HG02642 (cell line): Measurements from ENCODE around the gene MDC1.
"Not testable (repeated sequence)": the region's sequence is repeated elsewhere in the genome, so short reads cannot be mapped to it uniquely, and the experiment has no call there.

Experiments
- ATAC-seq: cut with Tn5 transposase; IDR thresholded peaks from one replicate; pipeline ENCODE4 v1.9.1; 2021; ENCODE audit warnings: mild to moderate bottlenecking; ENCODE audit not compliant: unreplicated experiment, poor library complexity

The MDC1 gene

DNA sequence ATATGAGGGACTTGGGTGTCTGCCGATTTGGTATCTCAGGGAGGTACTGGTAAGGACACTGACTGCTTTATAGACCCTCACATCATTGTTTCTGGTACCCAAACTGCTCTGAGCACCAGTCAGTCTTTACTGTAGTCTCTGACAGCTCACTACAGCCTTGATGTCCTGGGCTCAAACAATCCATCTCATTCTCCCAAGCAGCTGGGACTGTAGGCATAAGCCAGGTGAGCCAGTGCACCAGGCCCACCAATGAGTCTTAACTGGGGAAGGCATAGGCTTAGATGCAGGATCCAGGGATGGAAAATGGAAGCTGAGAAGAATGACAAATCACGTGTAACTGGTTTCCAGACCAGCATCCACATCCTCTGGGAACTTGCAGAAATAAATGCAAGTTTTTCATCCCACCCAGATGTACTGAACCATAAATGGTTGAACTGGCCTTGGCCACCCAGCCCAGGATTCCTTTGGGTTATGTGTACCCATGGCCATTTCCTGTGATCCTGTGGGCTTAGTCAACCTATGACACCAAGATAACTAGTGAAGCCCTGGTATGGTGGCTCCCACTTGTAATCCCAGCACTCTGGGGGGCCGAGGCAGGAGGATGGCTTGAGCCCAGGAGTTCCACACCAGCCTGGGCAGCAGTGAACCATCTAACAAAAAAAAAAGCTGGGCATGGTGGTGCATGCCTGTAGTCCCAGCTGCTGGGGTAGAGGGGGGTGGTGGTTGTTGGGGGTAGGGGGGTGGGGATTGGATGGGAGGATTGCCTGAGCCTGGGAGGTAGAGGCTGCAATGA is 8.8 kb upstream of the MDC1 start:
- ATAC-seq, result no peak

- ATAC-seq, result no peak
These were observed 8.0 kb upstream of the MDC1 start for GRCh38 chr6:30724906-30725667.

DNA sequence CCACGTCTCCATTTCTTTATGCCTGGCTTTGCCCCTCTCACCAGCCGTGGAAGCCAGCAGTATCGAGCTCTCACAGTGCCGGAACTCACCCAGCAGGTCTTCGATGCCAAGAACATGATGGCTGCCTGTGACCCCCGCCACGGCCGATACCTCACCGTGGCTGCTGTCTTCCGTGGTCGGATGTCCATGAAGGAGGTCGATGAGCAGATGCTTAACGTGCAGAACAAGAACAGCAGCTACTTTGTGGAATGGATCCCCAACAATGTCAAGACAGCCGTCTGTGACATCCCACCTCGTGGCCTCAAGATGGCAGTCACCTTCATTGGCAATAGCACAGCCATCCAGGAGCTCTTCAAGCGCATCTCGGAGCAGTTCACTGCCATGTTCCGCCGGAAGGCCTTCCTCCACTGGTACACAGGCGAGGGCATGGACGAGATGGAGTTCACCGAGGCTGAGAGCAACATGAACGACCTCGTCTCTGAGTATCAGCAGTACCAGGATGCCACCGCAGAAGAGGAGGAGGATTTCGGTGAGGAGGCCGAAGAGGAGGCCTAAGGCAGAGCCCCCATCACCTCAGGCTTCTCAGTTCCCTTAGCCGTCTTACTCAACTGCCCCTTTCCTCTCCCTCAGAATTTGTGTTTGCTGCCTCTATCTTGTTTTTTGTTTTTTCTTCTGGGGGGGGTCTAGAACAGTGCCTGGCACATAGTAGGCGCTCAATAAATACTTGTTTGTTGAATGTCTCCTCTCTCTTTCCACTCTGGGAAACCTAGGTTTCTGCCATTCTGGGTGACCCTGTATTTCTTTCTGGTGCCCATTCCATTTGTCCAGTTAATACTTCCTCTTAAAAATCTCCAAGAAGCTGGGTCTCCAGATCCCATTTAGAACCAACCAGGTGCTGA is 7.0 kb upstream of the MDC1 start:
- not testable (repeated sequence) for ATAC-seq

DNA sequence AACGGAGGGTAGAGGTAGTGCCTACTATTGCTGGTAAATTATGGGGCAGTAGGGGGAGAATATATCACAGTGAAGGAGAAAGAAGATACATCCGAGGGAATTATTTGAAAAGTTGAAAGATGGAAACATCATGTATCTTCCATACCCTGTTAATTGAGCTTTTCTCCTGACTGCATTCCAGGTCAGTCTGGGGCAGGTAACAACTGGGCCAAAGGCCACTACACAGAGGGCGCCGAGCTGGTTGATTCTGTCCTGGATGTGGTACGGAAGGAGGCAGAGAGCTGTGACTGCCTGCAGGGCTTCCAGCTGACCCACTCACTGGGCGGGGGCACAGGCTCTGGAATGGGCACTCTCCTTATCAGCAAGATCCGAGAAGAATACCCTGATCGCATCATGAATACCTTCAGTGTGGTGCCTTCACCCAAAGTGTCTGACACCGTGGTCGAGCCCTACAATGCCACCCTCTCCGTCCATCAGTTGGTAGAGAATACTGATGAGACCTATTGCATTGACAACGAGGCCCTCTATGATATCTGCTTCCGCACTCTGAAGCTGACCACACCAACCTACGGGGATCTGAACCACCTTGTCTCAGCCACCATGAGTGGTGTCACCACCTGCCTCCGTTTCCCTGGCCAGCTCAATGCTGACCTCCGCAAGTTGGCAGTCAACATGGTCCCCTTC is 6.2 kb upstream of the MDC1 start:
- not testable (repeated sequence) for ATAC-seq

DNA sequence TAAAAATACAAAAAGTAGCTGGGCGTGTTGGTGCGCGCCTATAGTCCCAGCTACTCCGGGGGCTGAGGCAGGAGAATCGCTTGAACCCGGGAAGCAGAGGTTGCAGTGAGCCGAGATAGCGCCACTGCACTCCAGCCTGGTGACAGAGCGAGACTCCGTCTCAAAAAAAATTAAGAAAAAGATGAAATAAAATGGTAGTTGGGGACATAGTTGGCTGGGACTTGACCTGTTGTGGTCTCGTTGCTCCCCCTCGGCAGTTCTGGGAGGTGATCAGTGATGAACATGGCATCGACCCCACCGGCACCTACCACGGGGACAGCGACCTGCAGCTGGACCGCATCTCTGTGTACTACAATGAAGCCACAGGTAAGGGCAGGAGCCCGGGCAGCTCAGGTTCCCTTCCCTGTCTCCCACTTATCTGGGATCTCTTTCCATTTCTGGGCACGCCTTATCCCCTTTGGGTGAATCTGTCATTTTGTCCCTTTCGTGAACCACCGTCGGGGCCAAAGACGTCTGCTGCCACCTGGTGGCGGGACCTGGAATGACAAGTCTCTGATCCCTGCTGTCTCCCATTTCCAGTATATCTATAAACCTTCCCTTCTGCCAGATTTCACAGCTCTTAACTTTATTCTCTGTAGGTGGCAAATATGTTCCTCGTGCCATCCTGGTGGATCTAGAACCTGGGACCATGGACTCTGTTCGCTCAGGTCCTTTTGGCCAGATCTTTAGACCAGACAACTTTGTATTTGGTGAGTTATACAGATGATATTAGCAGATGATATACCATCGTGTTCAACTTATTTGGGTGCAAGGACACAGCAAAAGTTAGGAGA is 5.4 kb upstream of the MDC1 start:
- ATAC-seq, result no peak

DNA sequence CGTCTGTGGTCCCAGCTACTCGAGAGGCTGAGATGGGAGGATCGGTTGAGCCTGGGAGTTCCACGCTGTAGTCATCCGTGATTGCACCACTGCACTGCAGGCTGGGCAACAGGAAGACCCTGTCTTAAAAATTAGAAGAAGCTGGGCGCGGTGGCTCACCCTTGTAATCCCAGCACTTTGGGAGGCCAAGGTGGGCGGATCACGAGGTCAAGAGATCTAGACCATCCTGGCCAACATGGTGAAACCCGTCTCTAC is 4.9 kb upstream of the MDC1 start:
- not testable (repeated sequence) for ATAC-seq

GRCh38 chr6:30721198-30722024 is 4.3 kb upstream of the MDC1 start:
- peak; percentile 32 for ATAC-seq

- ATAC-seq, result no peak
These were observed 3.7 kb upstream of the MDC1 start for GRCh38 chr6:30720738-30721197.

DNA sequence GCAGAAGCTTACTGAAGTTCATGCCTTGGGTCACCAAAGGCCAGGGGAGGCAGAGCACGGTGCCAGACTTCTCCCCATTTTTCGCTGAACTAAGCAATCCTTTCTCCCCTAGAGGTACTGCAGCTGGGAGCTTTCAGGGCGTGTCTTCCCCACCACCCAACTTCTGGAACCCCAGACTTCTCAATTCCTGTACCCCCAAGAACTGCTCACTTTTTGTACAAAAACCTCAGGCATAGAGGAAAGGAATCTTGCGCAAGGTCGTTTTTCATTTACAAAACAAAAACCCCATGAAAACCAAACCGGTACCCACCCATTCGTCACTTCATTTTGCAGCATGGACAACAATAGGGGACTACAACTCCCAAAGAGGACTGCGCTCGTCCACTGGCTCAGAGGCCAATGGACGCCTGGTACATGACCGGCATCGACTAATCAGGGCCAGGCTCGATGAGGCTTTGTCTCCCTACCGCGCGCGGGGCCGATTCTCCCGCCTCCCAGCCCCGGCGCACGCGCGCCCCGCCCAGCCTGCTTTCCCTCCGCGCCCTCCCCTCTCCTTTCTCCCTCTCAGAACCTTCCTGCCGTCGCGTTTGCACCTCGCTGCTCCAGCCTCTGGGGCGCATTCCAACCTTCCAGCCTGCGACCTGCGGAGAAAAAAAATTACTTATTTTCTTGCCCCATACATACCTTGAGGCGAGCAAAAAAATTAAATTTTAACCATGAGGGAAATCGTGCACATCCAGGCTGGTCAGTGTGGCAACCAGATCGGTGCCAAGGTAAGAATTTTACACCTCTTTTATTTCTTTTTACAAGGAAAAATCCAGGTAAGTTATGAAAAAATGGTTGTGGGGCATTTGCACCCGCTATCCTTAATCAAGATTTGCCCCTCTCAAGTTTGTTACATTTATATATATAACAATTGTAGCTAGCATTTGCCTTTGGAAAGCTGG is 3.0 kb upstream of the MDC1 start, which contains the start of gene TUBB:
TSS of gene TUBB (plus strand) at position 562 of the 947 bp plus-strand sequence. CDS start at position 717, 155 bp downstream.
- peak; percentile 44 for ATAC-seq

DNA sequence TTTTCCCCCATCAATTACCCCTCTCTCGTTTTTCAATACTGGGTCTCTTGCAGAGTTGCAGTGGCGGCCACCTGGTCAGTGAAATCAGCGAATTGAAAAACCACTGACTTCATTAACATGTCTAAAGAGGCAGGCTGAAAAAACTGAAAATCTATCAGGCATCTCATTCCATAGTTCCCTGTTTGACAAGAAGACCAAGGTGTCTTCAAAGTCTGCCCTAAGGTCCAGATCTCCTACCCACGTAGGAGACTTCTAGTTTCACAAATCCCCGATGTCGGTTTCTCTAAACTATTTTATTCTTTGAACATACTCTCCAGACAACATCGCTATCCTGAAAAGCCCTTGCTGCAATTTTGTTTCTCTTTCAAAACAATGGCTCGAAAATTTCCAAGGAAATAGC is 2.3 kb upstream of the MDC1 start:
- ATAC-seq, result no peak

DNA sequence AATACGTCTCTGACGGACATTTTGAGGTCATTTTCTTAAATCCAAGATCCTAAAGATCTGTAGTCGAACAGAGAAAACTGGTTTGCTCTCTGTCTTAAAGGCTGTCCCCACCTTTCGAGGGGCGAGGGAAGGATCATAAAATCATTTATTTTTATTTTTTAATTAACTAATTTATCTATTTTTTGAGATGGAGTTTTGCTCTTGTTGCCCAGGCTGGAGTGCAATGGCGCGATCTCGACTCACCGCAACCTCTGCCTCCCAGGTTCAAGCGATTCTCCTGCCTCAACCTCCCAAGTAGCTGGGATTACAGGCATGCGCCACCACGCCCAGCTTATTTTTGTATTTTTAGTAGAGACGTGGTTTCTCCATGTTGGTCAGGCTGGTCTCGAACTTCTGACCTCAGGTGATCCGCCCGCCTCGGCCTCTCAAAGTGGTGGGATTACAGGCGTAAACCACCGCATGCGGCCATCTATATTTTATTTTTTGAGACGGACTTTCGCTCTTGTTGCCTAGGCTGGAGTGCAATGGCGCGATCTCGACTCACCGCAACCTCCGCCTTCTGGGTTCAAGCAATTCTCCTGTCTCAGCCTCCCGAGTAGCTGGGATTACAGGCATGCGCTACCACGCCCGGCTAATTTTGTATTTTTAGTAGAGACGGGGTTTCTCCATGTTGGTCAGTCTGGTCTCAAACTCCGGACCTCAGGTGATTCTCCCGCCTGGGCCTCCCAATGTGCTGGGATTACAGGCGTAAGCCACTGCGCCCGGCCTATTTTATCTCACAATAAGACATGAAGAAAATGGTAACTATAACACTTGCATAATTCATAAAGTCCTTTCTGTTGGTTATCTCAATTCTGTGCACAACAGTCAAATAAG is 1.0 kb upstream of the MDC1 start:
- ATAC-seq, result not testable (repeated sequence)

GRCh38 chr6:30716879-30717128 is 277 bp downstream of the MDC1 start:
- ATAC-seq, result no peak

- ATAC-seq, result no peak
These were observed 2.8 kb downstream of the MDC1 start for GRCh38 chr6:30714263-30714662.

DNA sequence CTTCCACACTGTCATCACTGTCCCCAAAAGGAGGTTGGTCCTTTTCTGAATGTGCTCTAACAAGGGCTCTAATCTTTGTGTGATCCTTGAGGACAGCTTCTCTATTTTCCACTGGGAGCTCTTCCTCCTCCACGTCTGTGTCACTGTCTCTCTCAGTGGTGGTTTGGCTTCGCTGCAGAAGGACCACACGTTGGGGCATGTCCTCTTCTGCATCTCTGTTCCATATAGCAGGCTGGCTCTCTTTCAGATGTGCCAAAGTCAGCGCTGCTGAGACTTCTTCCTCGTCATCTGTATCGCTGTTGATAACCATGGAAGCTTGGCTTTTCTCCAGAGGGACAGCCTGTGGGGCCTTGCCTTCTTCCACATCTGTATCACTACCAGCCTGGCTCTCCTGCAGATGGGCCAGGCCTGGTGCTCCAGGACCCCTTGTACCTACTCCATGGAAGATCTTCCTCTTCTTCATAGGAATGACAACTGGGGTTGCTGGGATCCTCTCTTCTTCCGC is 4.6 kb downstream of the MDC1 start:
- ATAC-seq, result no peak

GRCh38 chr6:30711758-30712380 is 5.2 kb downstream of the MDC1 start:
- ATAC-seq, result no peak
